Lower leg skin (tissue), 3 donors: ENCODE measurements around the gene BMP2K.

Experiments
- CTCF ChIP-seq, 3 donors: fragments of 450-650 bp; IDR thresholded peaks; one replicate each; pipeline ENCODE4 v1.5.1; 2016; ENCODE audit warnings: antibody characterized with exemption in 3 of 3, mild to moderate bottlenecking in 3 of 3, moderate library complexity in 2 of 3
- POLR2A ChIP-seq, 2 donors: fragments of 450-650 bp; IDR thresholded peaks; one replicate each; pipeline ENCODE4 v1.6.1; 2016 to 2017; ENCODE audit warnings: antibody characterized with exemption in 2 of 2, mild to moderate bottlenecking in 1 of 2, moderate library complexity in 1 of 2

GRCh38 chr4:78788007-78788889, 12.1 kb downstream of the BMP2K start:
- TF ChIP-seq CTCF (IDR thresholded peaks at IDR 0.05) (no peak), POLR2A (IDR thresholded peaks at IDR 0.05) (no peak)
